GM21526 (cell line): ENCODE results near the gene CARD14.
"Not testable (repeated sequence)": the region's sequence is repeated elsewhere in the genome, so short reads cannot be mapped to it uniquely, and the experiment has no call there.

ENCODE experiments used
- ATAC-seq: cut with Tn5 transposase; IDR thresholded peaks from one replicate; pipeline ENCODE4 v1.9.1; 2021; ENCODE audit warnings: moderate library complexity; ENCODE audit not compliant: unreplicated experiment, low FRiP score

The CARD14 gene

GRCh38 chr17:80147035-80147822 lies 22.6 kb upstream of the CARD14 start, which contains the start of gene EIF4A3:
Gene EIF4A3, minus strand, starts transcription at chr17:80147128. Its CDS starts 167 bp downstream, at chr17:80146961.
- peak; percentile 86 for ATAC-seq

GRCh38 chr17:80151333-80151732 lies 18.5 kb upstream of the CARD14 start:
- no peak for ATAC-seq

- ATAC-seq, result no peak
Measured at GRCh38 chr17:80152081-80152702, 17.6 kb upstream of the CARD14 start.

- ATAC-seq, result no peak
Measured at GRCh38 chr17:80153004-80153403, 16.8 kb upstream of the CARD14 start.

GRCh38 chr17:80154166-80154565 lies 15.7 kb upstream of the CARD14 start:
- ATAC-seq, result no peak

GRCh38 chr17:80155600-80155999 lies 14.2 kb upstream of the CARD14 start:
- ATAC-seq, result not testable (repeated sequence)

- ATAC-seq, result no peak
Measured at GRCh38 chr17:80158846-80159245, 11.0 kb upstream of the CARD14 start.

- ATAC-seq, result no peak
Measured at GRCh38 chr17:80160536-80160935, 9.3 kb upstream of the CARD14 start.

- no peak for ATAC-seq
Measured at GRCh38 chr17:80163336-80163735, 6.5 kb upstream of the CARD14 start.

- no peak for ATAC-seq
Measured at GRCh38 chr17:80164185-80164584, 5.6 kb upstream of the CARD14 start.

- no peak for ATAC-seq
Measured at GRCh38 chr17:80166446-80166845, 3.4 kb upstream of the CARD14 start.

GRCh38 chr17:80168371-80168770 lies 1.5 kb upstream of the CARD14 start:
- no peak for ATAC-seq

- no peak for ATAC-seq
Measured at GRCh38 chr17:80169107-80169506, 723 bp upstream of the CARD14 start.

GRCh38 chr17:80171681-80172080 lies 1.9 kb downstream of the CARD14 start:
- no peak for ATAC-seq

GRCh38 chr17:80173126-80173525 lies 3.3 kb downstream of the CARD14 start:
- ATAC-seq, result no peak

- ATAC-seq, result no peak
Measured at GRCh38 chr17:80173916-80174315, 4.1 kb downstream of the CARD14 start.

- ATAC-seq, result no peak
Measured at GRCh38 chr17:80176757-80177156, 6.9 kb downstream of the CARD14 start.

- no peak for ATAC-seq
Measured at GRCh38 chr17:80177986-80178595, 8.3 kb downstream of the CARD14 start.

GRCh38 chr17:80180192-80180591 lies 10.4 kb downstream of the CARD14 start:
- no peak for ATAC-seq

GRCh38 chr17:80181431-80181830 lies 11.6 kb downstream of the CARD14 start:
- no peak for ATAC-seq

GRCh38 chr17:80182118-80182844 lies 12.5 kb downstream of the CARD14 start:
- ATAC-seq, result no peak
